ENCODE data around the gene MAP2.
A peak's percentile ranks its signal among the peaks of the same experiment; 100 is the strongest.

The MAP2 gene

DNA sequence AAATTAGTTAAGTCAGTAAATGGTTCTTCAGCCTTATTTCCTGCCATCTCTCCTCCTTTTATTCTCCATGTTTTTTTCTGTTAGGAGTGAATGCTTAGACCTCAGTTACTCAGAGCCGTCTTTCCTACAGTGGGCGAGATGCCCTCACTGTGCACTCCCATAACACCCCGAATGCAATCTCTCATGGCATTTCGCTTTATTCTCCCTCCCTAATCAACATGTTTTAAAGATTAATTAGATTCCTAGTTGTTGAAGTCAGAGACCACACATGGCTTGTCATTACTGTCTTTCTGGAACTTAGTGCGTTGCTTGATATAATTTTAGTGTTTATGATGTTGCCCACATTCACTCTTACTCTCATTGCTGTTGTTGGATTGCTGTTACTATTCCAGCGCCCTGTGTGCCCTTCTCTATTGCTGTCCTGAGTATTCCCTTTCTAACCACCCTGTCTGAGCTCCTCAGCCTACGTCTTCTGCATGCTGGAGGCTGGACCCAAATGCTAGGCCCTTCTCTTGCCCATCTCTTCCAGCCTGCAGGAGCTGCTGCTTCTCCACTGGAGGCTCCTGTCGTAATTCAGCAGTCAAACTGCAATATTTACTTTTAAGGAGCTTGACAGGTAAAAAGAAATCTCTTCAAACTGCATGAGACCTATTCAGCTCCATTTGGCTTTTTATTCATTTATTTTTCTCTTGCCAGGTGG lies 99.3 kb downstream of the MAP2 start:
- no peaks in the 10 kb centered on the region for H3K36me3 Mint-ChIP-seq (ENCODE audit: low read depth)
- peaks cover 21% of the 10 kb centered on the region for H3K4me1 Mint-ChIP-seq
- H3K27me3 Mint-ChIP-seq (ENCODE audit: low read depth) = peaks cover 3% of the 10 kb centered on the region
- no peaks in the 10 kb centered on the region for H3K9me3 Mint-ChIP-seq
- TF ChIP-seq, protein P1, sequence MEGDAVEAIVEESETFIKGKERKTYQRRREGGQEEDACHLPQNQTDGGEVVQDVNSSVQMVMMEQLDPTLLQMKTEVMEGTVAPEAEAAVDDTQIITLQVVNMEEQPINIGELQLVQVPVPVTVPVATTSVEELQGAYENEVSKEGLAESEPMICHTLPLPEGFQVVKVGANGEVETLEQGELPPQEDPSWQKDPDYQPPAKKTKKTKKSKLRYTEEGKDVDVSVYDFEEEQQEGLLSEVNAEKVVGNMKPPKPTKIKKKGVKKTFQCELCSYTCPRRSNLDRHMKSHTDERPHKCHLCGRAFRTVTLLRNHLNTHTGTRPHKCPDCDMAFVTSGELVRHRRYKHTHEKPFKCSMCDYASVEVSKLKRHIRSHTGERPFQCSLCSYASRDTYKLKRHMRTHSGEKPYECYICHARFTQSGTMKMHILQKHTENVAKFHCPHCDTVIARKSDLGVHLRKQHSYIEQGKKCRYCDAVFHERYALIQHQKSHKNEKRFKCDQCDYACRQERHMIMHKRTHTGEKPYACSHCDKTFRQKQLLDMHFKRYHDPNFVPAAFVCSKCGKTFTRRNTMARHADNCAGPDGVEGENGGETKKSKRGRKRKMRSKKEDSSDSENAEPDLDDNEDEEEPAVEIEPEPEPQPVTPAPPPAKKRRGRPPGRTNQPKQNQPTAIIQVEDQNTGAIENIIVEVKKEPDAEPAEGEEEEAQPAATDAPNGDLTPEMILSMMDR (IDR thresholded peaks at IDR 0.05; ENCODE audit: unreplicated experiment in 3 of 3) = no peak
- no peak overlapping the region for H3K4me3 Mint-ChIP-seq
- no peak overlapping the region for H3K27ac Mint-ChIP-seq

DNA sequence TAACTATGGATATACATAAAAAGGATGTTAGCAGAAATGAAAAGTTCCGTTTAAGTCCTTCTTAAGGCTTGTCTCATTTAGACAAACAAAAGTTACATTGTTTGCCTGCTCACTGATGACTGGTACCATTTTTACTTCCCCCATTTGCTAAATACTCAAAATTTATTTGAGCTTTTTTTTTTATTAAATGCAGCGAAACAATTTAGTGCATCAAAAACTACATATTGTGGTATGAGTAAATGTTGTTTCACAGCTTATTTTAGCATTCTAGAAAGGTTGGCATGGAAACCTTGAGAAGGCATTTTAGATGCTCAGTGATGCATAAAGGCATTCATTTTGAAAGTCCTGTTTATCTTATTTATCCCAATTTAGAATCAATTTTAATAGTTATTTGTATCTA lies 100.0 kb downstream of the MAP2 start:
- Mint-ChIP-seq H3K9me3 (no peaks in the 10 kb centered on the region), H3K4me3 (no peak overlapping the region), H3K4me1 (peaks cover 21% of the 10 kb centered on the region), H3K27me3 (ENCODE audit: low read depth) (peaks cover 3% of the 10 kb centered on the region), H3K36me3 (ENCODE audit: low read depth) (no peaks in the 10 kb centered on the region), H3K27ac (no peak overlapping the region)
- TF ChIP-seq, protein P1 (IDR thresholded peaks at IDR 0.05; ENCODE audit: unreplicated experiment in 3 of 3) = no peak

DNA sequence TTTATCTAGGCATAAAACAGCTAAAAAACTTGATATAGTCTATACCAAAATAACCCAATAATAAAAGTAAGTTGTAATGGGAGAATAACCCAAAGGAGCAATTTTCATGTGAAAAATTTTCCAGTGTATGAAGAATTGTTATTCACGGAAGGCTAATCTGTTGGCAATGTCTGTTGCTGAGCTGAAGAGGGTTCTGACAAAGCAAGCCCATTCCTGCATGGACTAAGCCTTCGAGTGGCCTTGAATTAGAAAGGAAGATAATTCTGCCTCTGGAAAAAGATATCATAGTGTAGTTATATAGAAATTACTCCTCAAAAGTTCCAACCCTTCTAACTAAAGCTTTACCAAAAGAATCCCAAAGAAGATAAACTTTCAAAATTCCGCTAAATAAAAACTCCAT lies 101.5 kb downstream of the MAP2 start:
- no peaks in the 10 kb centered on the region for H3K9me3 Mint-ChIP-seq
- no peaks in the 10 kb centered on the region for H3K36me3 Mint-ChIP-seq (ENCODE audit: low read depth)
- peak overlapping the region; percentile 78 to 90 (median 84) for H3K27ac Mint-ChIP-seq
- H3K27me3 Mint-ChIP-seq (ENCODE audit: low read depth) = peaks cover 3% of the 10 kb centered on the region
- peaks cover 21% of the 10 kb centered on the region for H3K4me1 Mint-ChIP-seq
- H3K4me3 Mint-ChIP-seq = no peak overlapping the region
- TF ChIP-seq, protein P1 (IDR thresholded peaks at IDR 0.05; ENCODE audit: unreplicated experiment in 3 of 3) = no peak

DNA sequence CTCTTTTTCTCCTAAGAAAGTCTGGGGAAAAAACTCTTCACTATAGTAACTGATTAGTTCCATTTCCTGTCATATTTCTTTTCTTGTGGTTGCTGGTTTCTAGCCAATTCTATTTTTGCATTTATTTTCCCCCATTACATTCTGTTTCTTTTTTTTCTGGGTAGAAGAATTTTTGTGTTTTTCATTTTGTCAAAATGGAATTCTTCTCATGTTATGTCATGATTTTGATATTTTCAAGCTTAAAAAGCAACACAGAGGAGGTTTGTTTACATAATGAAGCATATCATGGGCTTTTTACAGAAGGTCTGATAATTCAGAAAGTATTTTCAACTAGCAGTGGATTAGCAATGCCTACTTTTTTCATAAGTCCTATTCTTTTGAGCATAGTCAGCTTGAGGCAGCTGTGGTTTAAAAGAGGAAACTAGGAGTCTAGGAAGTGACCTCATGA lies 102.0 kb downstream of the MAP2 start:
- Mint-ChIP-seq H3K27me3 (ENCODE audit: low read depth) (peaks cover 3% of the 10 kb centered on the region), H3K36me3 (ENCODE audit: low read depth) (no peaks in the 10 kb centered on the region), H3K9me3 (no peaks in the 10 kb centered on the region), H3K4me3 (peak overlapping the region; percentile 35 to 57 (median 36)), H3K4me1 (peaks cover 21% of the 10 kb centered on the region), H3K27ac (peak overlapping the region; percentile 78 to 90 (median 84))
- TF ChIP-seq, protein P1 (IDR thresholded peaks at IDR 0.05; ENCODE audit: unreplicated experiment in 3 of 3) = no peak

DNA sequence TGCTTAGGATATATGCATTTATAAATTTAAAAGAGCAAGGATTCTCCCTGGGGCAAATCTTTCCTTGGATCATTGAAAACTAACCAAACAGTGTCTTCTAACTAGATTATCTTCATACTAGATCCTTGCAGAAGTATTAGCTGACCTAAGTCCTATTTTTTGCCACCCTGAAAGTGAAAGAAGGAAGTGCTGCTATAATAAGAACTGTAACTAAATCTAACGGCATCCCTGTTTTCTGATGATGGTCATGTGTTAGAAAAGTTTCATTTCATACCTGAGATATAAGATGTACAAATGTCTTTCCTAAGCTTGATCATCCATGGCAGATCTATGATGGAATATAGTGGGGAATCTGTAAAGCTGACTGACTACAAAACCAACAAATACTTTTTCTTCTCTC lies 102.7 kb downstream of the MAP2 start:
- no peaks in the 10 kb centered on the region for H3K9me3 Mint-ChIP-seq
- H3K4me3 Mint-ChIP-seq = no peak overlapping the region
- no peaks in the 10 kb centered on the region for H3K36me3 Mint-ChIP-seq (ENCODE audit: low read depth)
- H3K27me3 Mint-ChIP-seq (ENCODE audit: low read depth) = peaks cover 3% of the 10 kb centered on the region
- peak overlapping the region; percentile 7 to 90 (median 48) for H3K27ac Mint-ChIP-seq
- TF ChIP-seq, protein P1 (IDR thresholded peaks at IDR 0.05; ENCODE audit: unreplicated experiment in 3 of 3) = no peak
- peaks cover 21% of the 10 kb centered on the region for H3K4me1 Mint-ChIP-seq

DNA sequence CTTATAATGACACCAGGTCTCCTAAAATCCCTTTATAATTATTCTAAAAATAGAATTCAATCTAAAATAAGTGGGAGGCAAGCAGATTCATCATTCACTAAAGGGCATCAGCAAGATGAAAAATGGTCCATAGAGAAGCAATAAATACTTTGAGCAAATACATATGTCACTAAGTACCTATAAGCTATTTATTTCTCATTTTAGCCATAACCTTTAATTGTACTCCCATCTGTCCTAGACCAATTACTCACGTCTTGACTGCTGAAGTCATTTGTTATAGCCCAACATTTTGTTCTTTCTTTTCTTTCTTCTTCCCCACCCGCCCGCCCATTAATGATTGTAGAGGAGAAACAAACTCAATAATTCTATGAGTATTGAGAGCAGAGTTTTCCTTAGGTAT lies 105.7 kb downstream of the MAP2 start:
- Mint-ChIP-seq H3K4me1 (peaks cover 21% of the 10 kb centered on the region), H3K27me3 (ENCODE audit: low read depth) (peaks cover 8% of the 10 kb centered on the region), H3K9me3 (no peaks in the 10 kb centered on the region), H3K36me3 (ENCODE audit: low read depth) (no peaks in the 10 kb centered on the region), H3K27ac (no peak overlapping the region), H3K4me3 (no peak overlapping the region)
- TF ChIP-seq, protein P1 (IDR thresholded peaks at IDR 0.05; ENCODE audit: unreplicated experiment in 3 of 3) = no peak
